Fibroblast of mammary gland (primary cell): ENCODE results near the gene TFAP2D.

ENCODE experiments used
- DNase-seq: peaks from one replicate; pipeline ENCODE4 v3.0.0-alpha.2; 2010; ENCODE audit warnings: low read depth
- H3K4me3 ChIP-seq: 2 replicates; pipeline ENCODE4 v1.5.1; 2011; ENCODE audit warnings: low read depth, mild to moderate bottlenecking, low read length, moderate library complexity; ENCODE audit not compliant: control insufficient read depth
- TF ChIP-seq, protein P1 (sequence below): conservative IDR thresholded peaks from 2 replicates; pipeline ENCODE4 v1.5.1; 2011; ENCODE audit warnings: low read depth, low read length, inconsistent platforms; ENCODE audit not compliant: control insufficient read depth, insufficient read depth

TFAP2D gene

GRCh38 chr6:50699051-50699775, 14.1 kb upstream of the TFAP2D start:
- TF ChIP-seq, protein P1, sequence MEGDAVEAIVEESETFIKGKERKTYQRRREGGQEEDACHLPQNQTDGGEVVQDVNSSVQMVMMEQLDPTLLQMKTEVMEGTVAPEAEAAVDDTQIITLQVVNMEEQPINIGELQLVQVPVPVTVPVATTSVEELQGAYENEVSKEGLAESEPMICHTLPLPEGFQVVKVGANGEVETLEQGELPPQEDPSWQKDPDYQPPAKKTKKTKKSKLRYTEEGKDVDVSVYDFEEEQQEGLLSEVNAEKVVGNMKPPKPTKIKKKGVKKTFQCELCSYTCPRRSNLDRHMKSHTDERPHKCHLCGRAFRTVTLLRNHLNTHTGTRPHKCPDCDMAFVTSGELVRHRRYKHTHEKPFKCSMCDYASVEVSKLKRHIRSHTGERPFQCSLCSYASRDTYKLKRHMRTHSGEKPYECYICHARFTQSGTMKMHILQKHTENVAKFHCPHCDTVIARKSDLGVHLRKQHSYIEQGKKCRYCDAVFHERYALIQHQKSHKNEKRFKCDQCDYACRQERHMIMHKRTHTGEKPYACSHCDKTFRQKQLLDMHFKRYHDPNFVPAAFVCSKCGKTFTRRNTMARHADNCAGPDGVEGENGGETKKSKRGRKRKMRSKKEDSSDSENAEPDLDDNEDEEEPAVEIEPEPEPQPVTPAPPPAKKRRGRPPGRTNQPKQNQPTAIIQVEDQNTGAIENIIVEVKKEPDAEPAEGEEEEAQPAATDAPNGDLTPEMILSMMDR, result no peak
- DNase-seq, result peak; percentile 2
- H3K4me3 ChIP-seq, result no peak overlapping the region

GRCh38 chr6:50706575-50706974, 6.8 kb upstream of the TFAP2D start:
- DNase-seq, result no peak
- no peak overlapping the region for H3K4me3 ChIP-seq
- TF ChIP-seq, protein P1, result no peak

DNA sequence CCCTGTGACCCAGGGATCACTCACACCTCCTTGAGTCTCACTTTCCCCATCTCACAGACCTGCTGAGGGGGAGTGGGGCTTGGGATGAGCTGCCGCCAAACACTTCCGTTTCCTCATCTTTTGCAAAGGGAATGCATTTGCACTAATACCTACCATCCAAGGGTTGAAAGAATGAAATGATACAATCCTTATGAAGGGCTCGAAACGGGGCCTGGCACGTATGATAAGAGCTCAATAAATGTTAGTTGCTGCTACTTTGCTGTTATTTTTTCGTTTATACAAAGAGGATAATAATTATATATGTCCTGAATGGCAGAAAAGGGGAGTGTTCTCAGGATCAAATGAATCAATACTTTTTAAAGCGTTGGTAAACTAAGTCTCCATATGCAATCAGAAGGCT, 6.1 kb upstream of the TFAP2D start:
- no peak overlapping the region for H3K4me3 ChIP-seq
- no peak for DNase-seq
- TF ChIP-seq, protein P1, result no peak

GRCh38 chr6:50707652-50708300, 5.5 kb upstream of the TFAP2D start:
- TF ChIP-seq, protein P1, result no peak
- DNase-seq, result no peak

GRCh38 chr6:50708664-50709365, 4.5 kb upstream of the TFAP2D start:
- H3K4me3 ChIP-seq, result no peak overlapping the region
- DNase-seq, result no peak
- TF ChIP-seq, protein P1, result no peak

More at GRCh38 chr6:50707652-50708300, 5.5 kb upstream of the TFAP2D start:
- no peak overlapping the region for H3K4me3 ChIP-seq

GRCh38 chr6:50709366-50709734, 4.0 kb upstream of the TFAP2D start:
- no peak for DNase-seq
- TF ChIP-seq, protein P1, result no peak

More at GRCh38 chr6:50709366-50709734, 4.0 kb upstream of the TFAP2D start:
- H3K4me3 ChIP-seq, result no peak overlapping the region
